Astrocyte of the spinal cord (primary cell): ENCODE results near the gene SLC7A8.

Experiments
- DNase-seq: peaks from one replicate; pipeline ENCODE4 v3.0.0; 2011; ENCODE audit warnings: low read depth, low spot score
- H3K4me3 ChIP-seq: 2 replicates; pipeline ENCODE4 v1.5.1; 2011; ENCODE audit warnings: low read depth, mild to moderate bottlenecking, low read length, moderate library complexity
- CTCF ChIP-seq: IDR thresholded peaks from 2 replicates; pipeline ENCODE4 v1.5.1; 2012; ENCODE audit warnings: low read depth, mild to moderate bottlenecking, low read length, inconsistent platforms
- in situ Hi-C: cut with HindIII; loops from 2 replicates; pipeline ENCODE4 v1.10.0; 2017; ENCODE audit warnings: low sequenced_read_pairs

The SLC7A8 gene

GRCh38 chr14:23195552-23196101 lies 12.2 kb upstream of the SLC7A8 start:
- no peak for DNase-seq
- TF ChIP-seq CTCF = no peak
- in situ Hi-C loops = no loop called here
- H3K4me3 ChIP-seq = no peak overlapping the region

- DNase-seq = peak; percentile 15
- H3K4me3 ChIP-seq = no peak overlapping the region
- in situ Hi-C loops = no loop called here
- no peak for TF ChIP-seq CTCF
Measured at GRCh38 chr14:23193432-23193831, 10.0 kb upstream of the SLC7A8 start.

GRCh38 chr14:23187925-23188324 lies 4.5 kb upstream of the SLC7A8 start:
- H3K4me3 ChIP-seq = no peak overlapping the region
- no peak for DNase-seq
- no peak for TF ChIP-seq CTCF
- in situ Hi-C loops = no loop called here

- in situ Hi-C loops = no loop called here
- peak; percentile 73 for DNase-seq
- no peak overlapping the region for H3K4me3 ChIP-seq
Measured at GRCh38 chr14:23186913-23187654, 3.6 kb upstream of the SLC7A8 start.

GRCh38 chr14:23185063-23185462 lies 1.6 kb upstream of the SLC7A8 start:
- H3K4me3 ChIP-seq = no peak overlapping the region
- TF ChIP-seq CTCF = no peak
- in situ Hi-C loops = no loop called here
- DNase-seq = peak; percentile 24

More at GRCh38 chr14:23186913-23187654, 3.6 kb upstream of the SLC7A8 start:
- peak; percentile 85 for TF ChIP-seq CTCF

GRCh38 chr14:23183158-23183470 lies 346 bp downstream of the SLC7A8 start:
- in situ Hi-C loops = no loop called here
- TF ChIP-seq CTCF = no peak
- peak overlapping the region; percentile 42 for H3K4me3 ChIP-seq
- DNase-seq = peak; percentile 14
